Fibroblast of skin of back (primary cell): ENCODE results near the gene CACNB4. TPM values are rescaled to one million over a fixed set of nuclear protein-coding genes. Genes with fewer than 3 reads are reported as not detected.
A peak's percentile ranks its signal among the peaks of the same experiment; 100 is the strongest.
"Not testable (repeated sequence)": the region's sequence is repeated elsewhere in the genome, so short reads cannot be mapped to it uniquely, and the experiment has no call there.

ENCODE experiments used
- DNase-seq: peaks from one replicate; pipeline ENCODE4 v3.0.0-alpha.2; 2013
- polyA plus RNA-seq, 2 experiments: library from polyadenylated mRNA; unstranded; fragments of 120-200 nt; gene quantifications; one replicate each; pipeline ENCODE4 v1.2.1, GENCODE V29; 2013; ENCODE audit not compliant: insufficient read length in 2 of 2

The CACNB4 gene
- polyA plus RNA-seq (2013, experiment 1 of 2; ENCODE audit: insufficient read length): 0.57 TPM
- 1.5 TPM for polyA plus RNA-seq (2013, experiment 2 of 2; ENCODE audit: insufficient read length)

DNA sequence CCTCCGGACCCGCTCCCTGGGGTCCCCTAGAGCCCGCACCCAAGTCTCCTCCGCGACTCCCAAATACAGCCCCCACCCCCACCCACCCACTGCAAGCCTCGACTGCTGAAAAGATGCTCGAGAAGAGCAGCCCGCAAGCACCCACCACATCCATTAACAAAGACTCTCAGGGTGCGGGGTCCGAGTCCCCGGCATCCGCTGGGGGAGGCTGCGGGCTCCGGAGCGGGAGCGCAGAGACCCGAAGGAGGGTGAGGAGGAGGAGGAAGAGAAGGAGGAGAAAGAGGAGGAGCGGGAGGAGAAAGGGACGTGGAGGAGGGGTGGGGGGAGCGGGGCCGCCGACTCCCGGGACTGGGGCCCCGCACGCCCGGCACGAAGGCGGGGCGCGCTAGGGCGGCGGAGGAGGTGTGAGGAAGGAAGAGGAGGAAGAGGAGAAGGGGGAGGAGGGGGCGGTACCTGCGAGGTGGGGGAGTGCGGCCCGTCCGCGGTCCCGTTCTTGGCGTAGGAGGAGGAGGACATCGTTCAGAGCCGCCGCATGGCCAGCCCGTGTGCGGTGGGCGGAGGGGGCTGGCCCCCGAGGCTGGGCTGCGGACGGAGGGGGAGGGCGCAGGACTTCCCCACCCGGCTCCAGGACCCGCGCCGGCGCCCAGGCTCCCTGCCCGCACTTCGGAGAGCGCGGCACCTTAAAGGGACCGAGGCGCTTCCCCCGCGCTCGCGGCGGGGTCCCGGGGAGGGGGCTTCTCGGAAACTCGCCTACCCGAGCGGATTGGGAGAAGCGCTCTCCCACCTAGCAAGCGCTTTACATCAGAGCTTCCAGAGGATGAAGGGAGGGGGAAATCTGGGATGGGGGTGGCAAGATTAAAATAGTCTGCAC lies at the start of gene CACNB4:
Gene CACNB4, minus strand, starts transcription at position 549 of the 871 bp plus-strand sequence.
- DNase-seq: no peak

DNA sequence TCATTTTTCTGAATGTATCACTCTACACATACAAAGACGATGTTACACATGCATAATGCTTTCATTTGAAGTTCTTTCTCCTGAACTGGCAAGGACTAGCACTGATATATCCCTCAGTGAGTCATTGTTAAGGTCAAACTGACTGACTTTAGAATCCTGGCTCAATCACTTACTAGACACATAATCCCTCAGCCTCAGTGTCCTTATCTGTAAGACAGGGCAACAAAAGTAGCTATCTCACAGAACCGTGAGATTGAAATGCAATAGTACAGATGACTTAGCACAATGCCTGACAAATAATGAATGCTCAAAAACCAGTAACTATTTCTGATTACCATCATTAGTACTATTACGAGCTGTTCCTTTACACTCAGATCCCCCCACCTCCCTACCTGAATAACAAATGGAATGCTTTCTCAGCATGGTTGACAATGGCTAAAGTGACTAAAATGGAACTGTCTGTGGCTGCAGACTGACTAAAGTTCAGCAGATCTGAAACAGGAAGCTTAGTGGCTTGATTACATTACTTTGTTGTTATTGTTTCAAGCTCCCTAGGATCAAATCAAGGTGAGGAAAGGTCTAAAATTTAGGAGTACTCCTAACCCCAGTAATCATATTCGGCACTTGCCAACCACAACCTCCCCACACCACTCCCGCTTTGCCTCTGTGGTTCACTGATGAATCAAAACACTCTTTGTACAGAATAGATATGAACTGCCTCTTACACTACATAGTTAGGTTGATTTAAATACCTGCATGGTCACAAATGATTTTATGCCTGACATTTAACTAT lies 35.8 kb upstream of the CACNB4 start:
- peak; percentile 21 for DNase-seq

DNA sequence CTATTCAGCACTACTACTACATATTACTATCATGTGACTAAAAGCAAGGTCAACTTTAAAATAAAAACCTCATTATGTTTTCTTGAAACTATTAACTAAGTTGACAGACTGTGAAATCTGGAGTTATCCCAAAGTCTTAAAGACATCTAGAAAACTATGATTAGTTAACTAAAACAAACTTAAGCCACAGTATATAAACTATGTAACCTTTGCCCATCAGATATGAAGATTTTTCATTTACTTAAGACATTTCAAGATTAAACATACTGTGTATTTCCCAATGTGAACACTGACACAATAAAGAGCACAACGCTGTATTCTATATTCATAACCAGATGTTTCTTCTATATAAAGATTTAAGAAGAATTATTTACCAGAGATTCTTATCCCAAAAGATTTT lies 33.5 kb upstream of the CACNB4 start:
- DNase-seq: no peak

DNA sequence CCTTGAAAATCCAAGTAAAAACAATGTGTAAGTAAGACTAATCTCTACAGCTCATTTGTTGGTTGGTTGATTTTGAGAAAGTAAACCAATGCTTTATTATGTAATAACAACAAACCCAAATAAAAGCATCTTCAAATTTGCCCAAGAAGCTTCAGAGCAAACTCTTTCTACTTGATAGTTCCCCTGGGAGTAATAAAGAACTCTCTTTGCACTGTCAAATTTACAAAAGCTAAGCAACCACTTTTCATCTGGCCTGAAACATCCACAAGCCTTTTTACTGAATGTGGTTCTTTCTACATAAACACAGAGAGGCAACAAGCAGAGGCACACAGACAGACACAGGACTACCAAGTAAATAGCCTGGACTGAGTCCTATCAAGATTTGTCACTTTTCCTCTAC lies 28.8 kb upstream of the CACNB4 start:
- no peak for DNase-seq

DNA sequence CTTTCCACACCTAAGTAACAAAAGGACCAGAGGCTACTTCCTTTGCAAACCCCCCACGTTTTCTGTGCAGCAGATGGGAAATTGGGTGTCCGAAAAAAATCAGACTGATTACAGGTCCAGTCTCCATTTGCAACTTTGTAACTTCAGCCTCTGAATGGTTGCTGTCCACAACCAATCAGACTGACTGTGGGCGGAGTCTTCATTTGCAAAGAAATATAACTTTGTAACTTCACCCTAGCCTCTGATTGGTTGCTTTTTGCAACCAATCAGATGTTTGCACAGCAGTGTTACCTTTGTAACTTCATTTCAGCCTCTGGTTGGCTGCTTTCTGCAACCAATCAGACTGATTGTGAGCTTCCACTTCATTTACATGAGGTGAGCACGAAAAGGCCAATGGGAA lies 27.8 kb upstream of the CACNB4 start:
- no peak for DNase-seq

DNA sequence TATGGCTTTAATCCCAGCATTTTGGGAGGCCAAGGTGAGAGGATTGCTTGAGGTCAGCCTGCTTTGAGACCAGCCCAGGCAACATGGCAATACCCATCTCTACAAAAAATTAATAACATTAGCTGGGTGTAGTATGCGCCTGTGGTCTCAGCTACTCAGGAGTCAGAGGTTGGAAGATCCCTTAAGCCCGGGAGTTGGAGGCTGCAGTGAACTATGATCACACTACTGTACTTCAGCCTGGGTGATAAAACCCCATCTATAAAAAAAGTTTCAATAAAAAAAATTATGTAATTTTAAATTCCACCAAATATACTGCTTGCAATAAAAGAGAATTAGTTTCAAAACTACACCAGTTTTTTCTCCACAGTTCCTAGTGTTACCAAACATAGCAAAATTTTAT lies 23.3 kb upstream of the CACNB4 start:
- DNase-seq: no peak

DNA sequence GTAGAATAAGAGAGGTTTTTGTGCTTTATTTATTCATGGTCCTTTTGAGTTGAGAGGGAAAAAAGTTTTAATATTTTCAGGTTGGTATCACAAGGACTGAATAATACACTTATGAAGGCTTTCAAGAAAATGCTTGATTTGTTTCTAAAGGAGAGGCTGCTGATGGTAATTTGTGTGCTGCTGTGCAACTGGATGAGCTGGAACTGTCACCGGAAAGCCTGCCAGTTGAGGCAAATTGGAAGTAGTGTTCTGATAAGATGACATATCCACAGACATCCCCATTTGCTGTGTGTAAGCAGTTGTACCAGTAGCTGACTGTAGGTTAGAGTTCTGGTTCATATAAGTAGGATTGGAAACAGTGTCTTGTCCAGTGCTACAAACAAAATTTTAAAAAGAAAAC lies 21.6 kb upstream of the CACNB4 start:
- no peak for DNase-seq

DNA sequence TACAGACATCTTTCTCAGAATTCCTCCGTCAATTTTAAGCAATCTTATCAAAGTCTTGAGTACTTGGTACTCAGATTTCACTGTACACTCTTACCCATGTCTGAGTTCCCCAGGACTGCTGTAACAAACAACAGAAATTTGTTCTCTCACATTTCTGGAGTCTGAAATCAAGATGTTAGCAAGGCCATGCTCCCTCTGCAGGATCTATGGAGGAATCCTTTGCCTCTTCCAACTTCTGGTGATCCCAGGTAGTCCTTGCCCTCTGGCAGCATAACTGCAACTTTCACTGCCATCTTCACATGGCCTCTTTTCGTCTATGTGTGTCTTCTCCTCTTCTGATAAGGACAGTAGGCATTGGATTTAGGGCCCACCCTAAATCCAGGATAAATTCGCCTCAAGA lies 17.1 kb upstream of the CACNB4 start:
- no peak for DNase-seq

DNA sequence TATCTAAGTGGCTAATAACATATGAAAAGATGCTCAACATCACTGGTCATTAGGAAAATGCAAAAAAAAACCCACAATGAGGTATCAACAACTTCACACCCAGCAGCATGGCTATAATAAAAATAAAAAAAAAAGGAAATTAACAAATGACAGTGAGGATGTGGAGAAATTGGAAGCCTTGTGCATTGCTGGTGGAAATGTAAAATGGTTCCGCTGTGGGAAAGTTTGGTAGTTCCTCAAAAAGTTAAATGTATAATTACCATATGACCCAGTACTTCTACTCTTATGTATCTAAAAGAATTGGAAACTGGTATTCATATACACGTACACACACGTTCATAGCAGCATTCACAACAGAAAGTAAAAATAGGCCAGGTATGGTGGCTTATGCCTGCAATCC lies 15.5 kb upstream of the CACNB4 start:
- DNase-seq: no peak

DNA sequence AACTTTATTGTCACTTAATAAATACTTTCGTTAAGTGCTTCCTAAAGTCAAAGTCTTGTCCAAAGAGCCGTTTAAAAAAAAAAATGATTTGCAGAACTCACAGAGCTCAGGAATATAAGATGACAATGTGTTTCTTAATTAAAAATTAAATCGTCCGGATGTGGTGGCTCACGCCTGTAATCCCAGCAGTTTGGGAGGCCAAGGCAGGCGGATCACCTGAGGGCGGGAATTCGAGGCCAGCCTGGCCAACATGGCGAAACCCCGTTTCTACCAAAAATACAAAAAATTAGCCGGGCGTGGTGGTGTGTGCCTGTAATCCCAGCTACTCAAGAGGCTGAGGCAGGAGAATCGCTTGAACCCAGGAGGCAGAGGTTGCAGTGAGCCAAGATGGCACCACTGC lies 8.3 kb upstream of the CACNB4 start:
- not testable (repeated sequence) for DNase-seq

DNA sequence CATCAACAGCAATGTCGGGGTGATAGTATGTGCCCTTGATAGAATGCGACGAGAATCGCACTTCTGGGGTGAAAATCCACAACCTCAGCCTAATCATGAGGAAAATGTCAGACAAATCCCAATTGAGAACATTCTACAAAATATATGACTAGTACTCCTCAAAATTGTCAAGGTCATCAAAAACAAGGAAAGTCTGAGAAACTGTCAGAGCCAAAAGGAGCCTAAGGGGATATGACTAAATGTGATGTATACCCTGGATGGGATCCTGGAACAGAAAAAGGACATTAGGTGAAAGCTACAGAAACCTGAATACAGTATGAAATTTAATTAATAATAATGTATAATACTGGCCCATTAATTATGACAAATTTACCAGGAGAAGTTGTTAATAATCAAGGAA lies 7.6 kb upstream of the CACNB4 start:
- no peak for DNase-seq

DNA sequence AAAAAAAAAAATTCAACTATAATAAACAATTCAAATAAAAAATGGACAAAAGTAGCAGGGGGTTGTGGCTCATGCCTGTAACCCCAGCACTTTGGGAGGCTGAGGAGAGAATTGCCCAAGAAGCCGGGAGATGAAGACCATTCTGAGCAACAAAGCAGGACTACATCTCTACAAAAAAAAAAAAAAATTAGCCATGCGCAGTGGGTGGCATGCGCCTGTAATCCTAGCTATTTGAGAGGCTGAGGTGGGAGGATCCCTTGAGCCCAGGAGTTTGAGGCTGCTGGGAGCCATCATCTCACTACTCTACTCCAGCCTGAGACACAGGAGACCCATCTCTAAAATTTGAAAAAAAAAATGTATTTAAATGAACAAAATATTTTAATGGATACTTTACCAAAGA lies 4.4 kb upstream of the CACNB4 start:
- DNase-seq: no peak

DNA sequence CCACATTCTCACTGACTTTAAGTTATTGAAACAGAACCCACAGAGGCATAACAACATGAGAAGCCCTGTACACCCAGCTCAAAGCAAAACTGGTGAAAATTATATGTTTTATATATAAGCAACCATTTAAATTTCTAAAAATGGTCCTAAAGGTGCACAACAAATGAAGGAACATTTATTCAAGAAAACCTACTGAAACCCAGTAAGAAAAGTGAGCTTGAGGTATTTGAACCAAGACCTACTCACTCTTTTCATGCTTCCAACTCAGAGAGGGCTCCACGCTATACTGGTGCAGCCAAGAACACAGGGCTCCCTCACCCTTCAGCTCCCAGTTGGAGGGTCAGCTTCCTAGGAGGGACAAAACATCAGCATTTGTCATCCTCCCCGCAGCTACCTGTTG lies 2.1 kb upstream of the CACNB4 start:
- DNase-seq: no peak

DNA sequence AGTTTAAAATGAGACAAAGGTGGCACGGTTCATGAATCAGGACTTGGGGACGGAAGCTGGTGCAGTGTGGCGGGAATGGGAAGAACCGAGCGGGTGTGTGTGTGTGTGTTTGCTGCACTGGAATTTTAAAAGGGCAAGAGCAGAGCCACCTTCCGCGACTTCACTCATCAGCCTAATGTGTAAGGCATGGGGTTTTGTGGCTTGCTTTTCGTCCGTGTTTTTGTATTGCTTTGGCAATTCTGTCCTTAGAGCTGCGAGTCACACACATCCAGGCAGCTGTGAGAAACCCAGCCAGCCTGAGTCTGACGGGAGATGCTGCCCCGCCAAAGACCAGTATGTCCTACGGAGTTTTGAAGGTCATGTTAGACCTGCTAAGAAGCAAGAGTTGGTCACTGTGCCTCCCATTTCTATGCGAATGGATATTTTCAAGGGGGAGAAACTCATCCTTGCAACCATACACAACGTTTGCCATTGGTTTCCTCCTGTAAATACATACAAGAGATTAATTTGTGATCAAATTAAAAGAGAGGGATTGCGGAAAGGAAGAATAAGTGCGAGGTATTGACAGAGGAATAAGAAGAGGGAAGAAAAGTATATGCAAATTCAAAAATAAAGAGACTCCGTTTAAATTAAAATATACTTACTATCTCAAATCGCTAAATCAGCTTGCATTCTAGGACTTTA lies 665 bp upstream of the CACNB4 start:
- peak; percentile 20 for DNase-seq

DNA sequence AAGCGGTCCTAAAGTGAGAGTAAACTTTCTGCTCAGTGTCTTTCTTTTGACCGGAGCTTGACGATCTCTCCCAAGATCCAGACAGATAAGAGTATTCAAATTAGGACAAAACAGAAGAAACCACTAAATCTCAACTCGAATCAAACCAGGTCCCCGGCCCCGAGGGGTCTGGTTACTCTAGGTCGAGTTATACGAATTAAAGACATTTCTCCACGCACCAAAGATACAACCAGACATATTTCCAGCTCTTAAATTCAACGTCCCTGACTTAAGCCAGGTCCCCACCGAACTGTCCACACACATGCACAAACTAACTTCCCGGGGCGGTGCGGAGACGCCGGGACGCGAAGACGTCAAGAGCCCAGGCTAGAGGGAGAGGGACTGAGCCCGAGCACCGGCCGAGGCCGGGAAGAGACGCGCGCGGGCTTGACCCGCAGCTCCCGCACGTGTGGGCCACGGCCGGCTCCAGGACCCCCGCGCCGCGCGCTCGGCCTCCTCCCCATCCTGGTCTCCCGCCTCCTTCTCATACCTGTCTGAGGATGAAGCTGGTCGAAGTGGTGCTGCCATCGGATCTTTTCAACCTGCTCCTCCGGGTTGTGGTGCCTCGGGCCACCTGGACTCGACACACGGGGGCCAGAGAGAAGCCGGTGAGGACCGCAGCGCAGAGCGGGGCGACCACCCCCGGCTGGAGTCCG lies 896 bp downstream of the CACNB4 start:
- peak; percentile 21 for DNase-seq

DNA sequence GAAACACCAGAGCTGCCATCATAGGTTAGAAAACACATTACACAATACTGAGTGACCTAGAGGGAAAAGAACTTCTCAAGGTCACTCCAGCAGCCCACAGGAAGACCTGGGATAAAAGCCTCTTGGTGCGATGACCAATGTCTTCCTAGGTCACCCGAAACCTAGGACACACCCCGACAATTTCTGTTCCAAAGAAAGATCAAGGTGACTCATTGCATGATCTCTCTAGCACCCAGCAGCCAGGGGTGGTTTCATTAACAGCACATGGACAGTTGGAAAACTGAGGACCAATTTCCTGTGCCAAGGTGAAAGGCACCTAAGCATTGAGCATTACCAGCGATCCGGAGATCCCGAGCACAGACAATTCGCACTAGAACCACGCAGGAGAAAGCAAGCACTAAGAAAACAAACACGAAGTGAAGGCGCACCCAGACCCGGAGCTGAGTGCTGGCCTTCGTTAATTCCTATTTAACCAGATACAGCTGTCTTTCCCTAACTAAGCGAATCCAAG lies 1.5 kb downstream of the CACNB4 start:
- peak; percentile 30 for DNase-seq

DNA sequence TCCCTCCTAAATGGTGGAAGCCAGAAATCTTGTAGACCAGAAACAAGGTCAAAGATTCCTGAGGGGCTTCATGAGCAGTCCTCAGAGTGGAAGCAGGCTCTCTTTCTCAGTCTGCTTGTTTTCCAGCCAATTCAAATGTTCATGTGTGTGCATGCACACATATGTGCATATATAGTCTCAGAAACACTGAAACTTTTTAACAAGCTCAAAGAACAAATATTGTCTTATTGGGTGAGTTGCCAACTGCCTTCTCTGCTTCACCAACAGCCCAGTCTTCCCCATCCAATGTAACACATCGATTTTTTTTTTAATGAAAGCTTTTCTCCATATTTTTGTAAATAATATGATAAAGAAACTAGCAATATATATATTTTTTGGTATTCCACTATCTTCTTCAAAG lies 3.7 kb downstream of the CACNB4 start:
- DNase-seq: no peak

DNA sequence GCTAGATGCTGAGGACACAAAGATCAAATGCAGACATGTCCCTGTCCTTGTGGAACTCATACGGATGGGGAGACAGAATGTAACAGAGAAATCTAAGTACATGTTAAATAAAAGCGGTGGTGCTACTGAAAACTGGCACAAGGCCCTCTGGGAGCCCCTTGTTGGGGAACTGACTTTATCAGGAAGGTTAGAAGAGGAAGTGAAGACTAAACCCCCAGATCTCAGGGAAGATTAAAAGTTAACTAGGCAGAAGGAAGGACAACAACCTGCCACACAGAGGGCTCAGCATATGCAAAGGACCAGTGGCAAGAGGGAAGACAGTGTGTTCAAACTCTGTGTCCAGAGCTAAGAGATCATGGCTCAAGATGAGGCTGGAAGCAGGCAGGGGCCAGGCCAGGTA lies 4.8 kb downstream of the CACNB4 start:
- DNase-seq: no peak

DNA sequence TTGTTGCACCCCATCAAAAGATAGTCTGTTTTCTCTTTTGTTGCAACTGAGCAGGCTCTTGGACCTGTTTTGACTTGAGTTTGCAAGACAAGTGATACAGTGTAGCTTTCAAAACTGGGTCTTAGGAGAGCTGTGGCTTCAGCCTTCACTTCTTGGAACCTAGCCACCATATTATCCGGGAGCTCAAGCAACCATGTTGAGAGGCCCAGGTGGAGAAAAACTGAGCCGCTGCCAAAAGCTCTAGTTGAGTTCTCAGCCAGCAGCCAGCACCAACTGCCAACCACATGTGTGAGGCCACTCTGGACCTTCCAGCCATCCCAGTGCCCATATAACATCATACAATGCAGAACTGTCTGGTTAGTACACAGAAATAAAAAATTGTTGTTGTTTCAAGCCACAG lies 5.4 kb downstream of the CACNB4 start:
- DNase-seq: no peak

DNA sequence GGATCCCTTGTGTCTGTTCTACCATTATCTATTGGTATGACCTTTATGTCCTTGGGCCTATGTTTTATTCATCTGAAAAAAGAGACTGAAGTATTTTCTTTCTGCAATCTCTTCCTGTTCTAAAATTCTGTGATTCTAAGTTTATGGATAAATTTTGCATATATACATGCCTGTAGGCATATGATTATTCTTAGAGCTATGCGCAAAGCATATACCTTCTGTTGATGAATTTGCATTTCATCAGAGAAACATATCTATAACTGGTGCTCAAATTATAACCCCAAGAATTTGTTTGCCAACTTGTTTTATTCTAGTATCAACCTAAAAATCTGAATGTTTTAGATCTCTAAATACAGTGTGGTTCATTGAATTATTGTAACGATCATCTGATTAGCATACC lies 6.7 kb downstream of the CACNB4 start:
- no peak for DNase-seq

DNA sequence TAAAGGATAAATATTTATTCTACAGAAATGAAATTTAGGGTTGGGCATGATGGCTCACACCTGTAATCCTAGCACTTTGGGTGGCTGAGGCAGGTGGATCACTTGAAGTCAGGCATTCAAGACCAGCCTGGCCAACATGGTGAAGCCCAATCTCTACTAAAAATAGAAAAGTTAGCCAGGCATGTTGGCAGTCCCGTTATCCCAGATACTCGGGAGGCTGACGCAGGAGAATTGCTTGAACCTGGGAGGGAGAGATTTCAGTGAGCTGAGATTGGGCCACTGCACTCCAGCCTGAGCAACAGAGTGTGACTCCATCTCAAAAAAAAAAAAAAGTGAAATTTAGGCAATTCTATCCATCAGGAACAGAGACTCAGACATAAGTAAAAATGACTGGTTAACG lies 8.1 kb downstream of the CACNB4 start:
- not testable (repeated sequence) for DNase-seq

DNA sequence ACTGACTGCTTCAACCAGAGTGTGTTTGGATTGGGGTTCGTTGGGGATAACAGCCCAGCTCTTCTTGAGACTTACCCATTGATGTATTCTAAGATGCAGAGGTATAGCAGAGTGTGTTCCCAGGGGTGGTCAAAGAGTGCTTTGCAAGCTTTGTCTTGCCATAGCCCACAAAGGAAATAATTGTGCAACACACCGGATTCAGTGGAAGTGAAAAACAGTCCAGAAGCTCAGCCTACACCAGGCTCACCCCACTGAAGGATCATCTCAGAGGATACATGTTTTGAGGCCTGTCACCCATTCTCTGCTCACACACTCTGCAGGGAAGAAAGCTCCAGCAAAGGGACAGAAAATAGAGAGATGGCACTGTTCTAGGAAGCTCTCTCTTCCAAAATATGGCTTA lies 9.6 kb downstream of the CACNB4 start:
- no peak for DNase-seq
